SK-MEL-5 (cell line): ENCODE results near the gene DTWD1. TPM values are rescaled to one million over a fixed set of nuclear protein-coding genes. Genes with fewer than 3 reads are reported as not detected.
"Not testable (repeated sequence)": the region's sequence is repeated elsewhere in the genome, so short reads cannot be mapped to it uniquely, and the experiment has no call there.

Experiments
- DNase-seq: peaks from one replicate; pipeline ENCODE4 v3.0.0-alpha.2; 2016; ENCODE audit warnings: low read depth, low spot score
- in situ Hi-C: cut with HindIII; loops from 2 replicates; pipeline ENCODE4 v1.10.0; 2016; ENCODE audit warnings: low sequenced_read_pairs, high pct_unique_total_duplicates, low pct_unique_long_range_greater_than_20kb
- total RNA-seq: library from RNA; depleted of rRNA; stranded (reverse); fragments of >200 nt; shearing (Covaris generic); gene quantifications from 2 replicates; pipeline ENCODE4 v1.2.3, GENCODE V29; 2014

The DTWD1 gene
- total RNA-seq, 1 experiment from 2014 or later: 20.5 TPM

DNA sequence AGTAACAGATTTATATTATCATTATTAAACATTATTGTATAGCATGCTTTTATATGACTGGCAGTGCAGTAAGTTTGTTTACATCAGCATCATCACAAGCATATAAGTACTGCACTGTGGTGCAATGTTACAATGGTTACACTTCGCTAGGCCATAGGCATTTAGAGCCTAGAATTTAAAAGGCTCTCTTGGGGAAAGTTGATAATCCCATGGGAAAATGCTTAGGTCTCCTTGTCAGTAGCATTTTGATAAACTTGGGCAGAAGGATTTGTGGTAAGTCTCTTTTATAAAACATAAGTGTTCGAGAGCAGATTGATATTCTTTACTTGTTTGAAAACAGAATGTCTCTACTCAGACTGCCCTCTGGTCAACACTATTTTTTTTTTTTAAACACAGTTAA, 7.5 kb downstream of the DTWD1 start:
- in situ Hi-C loops: no loop called here
- no peak for DNase-seq

DNA sequence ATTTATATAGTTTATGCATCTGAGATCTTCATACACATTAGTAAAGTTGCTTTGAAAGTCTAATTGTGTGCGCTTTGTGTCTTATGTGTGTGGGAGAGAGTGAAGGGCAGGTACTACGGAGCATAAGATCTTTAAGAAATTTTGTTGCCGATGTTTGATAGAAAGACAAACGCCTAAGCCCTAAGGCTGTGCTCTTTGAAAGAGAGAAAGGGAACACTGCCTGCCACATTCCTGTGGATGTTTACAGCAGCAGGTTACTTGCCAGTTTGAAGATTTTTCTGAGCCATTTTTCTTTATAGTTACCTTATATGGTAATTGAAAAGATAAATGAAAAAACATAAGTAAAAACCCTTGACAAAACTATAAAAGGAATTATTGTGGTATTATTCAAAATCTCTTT, 17.0 kb downstream of the DTWD1 start:
- DNase-seq: no peak
- in situ Hi-C loops: no loop called here

GRCh38 chr15:49644364-49644794, 23.5 kb downstream of the DTWD1 start:
- no peak for DNase-seq
- in situ Hi-C loops: no loop called here

DNA sequence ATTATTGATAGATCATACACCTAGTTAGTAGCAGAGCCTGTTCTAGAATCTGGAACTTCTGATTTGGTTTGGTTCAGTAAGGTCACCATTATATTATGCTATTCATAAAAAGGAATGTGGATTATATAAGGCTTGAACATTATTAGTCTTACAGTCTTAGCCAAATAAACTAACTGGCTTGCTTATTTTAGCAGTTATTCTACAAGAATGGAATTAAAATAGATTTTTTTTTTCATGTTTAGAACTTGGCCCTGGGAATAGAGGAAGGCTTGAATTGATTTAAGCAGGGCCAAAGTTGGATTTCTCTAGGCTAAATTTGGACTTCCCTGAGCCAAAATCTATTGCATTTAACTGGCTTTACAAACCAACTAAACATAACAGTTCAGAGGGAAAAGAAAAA, 24.4 kb downstream of the DTWD1 start:
- no peak for DNase-seq
- in situ Hi-C loops: no loop called here

GRCh38 chr15:49645941-49646340, 25.1 kb downstream of the DTWD1 start:
- DNase-seq: no peak
- in situ Hi-C loops: no loop called here

GRCh38 chr15:49646891-49647290, 26.0 kb downstream of the DTWD1 start:
- no peak for DNase-seq
- in situ Hi-C loops: no loop called here

GRCh38 chr15:49649987-49650386, 29.1 kb downstream of the DTWD1 start:
- in situ Hi-C loops: no loop called here
- no peak for DNase-seq

- no peak for DNase-seq
- in situ Hi-C loops: no loop called here
These were observed 29.8 kb downstream of the DTWD1 start for GRCh38 chr15:49650676-49651075.

- no peak for DNase-seq
- in situ Hi-C loops: no loop called here
These were observed 32.1 kb downstream of the DTWD1 start for GRCh38 chr15:49652922-49653321.

- DNase-seq: no peak
- in situ Hi-C loops: no loop called here
These were observed 35.9 kb downstream of the DTWD1 start for GRCh38 chr15:49656734-49657133.

DNA sequence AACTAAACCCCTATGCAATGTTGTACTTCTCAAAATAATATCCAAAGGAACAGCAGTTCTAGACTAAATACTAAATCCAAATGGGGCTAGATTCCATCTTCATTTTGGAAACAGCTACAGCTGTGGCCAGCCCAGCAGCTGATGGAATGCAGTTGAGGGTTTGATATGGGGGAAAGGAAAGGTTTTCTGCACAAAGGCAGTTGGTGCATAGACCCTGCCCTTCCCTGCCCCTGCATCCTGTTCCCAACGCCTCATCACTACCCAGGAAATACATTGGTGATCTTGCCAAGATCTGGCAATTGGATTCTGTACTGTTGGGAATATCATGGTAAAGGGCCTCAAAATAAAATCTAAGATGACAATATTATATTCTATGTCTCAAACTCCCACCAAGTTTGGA, 43.9 kb downstream of the DTWD1 start:
- in situ Hi-C loops: no loop called here
- DNase-seq: no peak

- DNase-seq, in situ Hi-C loops: not testable (repeated sequence)
These were observed 45.6 kb downstream of the DTWD1 start for GRCh38 chr15:49666486-49666885.

DNA sequence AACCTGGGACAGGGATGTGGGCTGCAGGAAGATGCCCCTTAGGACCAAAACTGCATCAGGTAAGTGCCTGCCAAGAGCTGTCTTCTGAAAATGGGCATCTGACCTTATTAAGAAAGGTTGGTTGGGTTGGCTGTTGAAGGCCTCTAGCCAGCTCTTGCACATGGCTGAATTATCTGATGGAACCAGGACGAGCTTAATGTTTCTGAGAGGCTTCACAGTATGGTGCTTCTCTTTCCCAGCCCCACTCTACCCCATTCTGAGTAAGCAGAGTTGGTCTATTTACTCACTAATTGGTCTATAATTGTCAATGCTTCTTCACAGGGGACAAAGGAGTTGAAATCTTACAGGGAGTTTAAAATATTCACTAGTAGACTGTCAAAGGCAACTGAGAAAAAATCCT, 48.4 kb downstream of the DTWD1 start:
- no peak for DNase-seq
- in situ Hi-C loops: no loop called here

DNA sequence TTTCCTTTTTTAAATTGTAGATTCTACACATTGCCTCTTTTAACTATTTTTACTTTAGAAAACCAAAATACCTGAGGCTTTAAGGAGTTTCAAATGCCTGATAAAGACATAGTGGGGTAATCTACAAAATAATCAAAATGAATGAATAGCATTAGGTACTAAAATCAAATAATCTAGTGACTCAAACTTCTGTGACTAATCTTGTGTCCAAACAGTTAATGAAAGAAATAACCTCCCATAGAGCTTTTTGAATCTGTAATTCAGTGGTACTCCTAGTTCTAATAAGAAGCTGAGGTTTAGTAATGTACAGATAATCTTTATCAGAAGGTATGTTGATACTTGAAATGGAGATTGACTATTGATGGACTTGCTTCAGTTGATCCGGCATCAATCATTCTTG, 53.0 kb downstream of the DTWD1 start:
- DNase-seq: no peak
- in situ Hi-C loops: no loop called here

DNA sequence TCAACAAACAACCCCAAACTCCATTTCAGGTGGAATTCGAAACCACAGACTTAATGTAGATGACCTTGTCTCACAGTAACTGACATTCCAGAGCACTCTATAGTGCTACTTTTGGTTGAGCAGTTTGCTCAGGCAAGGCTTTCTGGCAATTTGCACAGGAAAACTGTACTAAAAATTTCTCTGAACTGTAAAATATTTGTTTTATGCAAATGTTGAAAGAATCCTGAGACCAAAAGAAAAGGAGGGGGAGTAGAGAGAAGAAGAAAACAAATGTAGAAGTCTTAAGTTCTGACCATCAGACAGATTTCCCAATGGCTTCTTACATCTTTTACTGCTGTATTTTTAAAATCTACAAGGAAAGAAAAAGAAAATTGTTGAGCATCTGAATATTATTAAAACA, 53.5 kb downstream of the DTWD1 start:
- no peak for DNase-seq
- in situ Hi-C loops: no loop called here

GRCh38 chr15:49675041-49675440, 54.2 kb downstream of the DTWD1 start:
- in situ Hi-C loops: no loop called here
- no peak for DNase-seq

GRCh38 chr15:49678655-49679054, 57.8 kb downstream of the DTWD1 start:
- no peak for DNase-seq
- in situ Hi-C loops: no loop called here

GRCh38 chr15:49686599-49686998, 65.8 kb downstream of the DTWD1 start:
- in situ Hi-C loops: no loop called here

GRCh38 chr15:49688135-49688790, 67.4 kb downstream of the DTWD1 start:
- in situ Hi-C loops: no loop called here
- DNase-seq: no peak

More at GRCh38 chr15:49686599-49686998, 65.8 kb downstream of the DTWD1 start:
- no peak for DNase-seq
